ENCODE data around the gene FOXI1. TPM values are rescaled to one million over a fixed set of nuclear protein-coding genes. Genes with fewer than 3 reads are reported as not detected.
A peak's percentile ranks its signal among the peaks of the same experiment; 100 is the strongest.

Gene FOXI1
- total RNA-seq, 1 donor from 2014 or later: not detected

DNA sequence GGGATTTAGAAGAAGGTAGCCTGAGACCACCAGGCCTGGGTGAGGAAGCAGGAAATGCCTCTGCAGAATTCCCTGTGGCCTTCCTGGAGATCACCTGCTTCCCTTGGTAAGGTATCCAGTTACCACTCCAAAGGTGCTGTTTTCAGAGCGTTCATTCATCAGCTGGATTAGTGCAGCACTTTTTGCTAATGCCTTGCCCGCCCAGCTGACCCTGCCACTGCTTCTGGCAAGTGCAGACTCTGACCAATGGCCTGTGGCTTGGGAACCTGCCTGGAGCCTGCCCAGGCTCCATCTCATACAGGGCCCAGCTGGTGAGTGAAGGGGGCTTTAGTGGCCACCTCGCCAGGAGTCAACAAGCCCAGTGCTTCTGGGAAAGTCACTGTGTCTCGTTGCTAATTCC lies 48.6 kb downstream of the FOXI1 start:
- no peak for FAIRE-seq
- DNase-seq (ENCODE audit: low read depth): no peak
- Histone ChIP-seq H3K27me3 (ENCODE audit: control insufficient read depth, insufficient read depth, low read length) (no peaks in the 10 kb centered on the region), H3K4me3 (ENCODE audit: low read depth, low read length) (no peak overlapping the region), H3K36me3 (ENCODE audit: control insufficient read depth, insufficient read depth, low read length) (no peaks in the 10 kb centered on the region)
- TF ChIP-seq, protein P1, sequence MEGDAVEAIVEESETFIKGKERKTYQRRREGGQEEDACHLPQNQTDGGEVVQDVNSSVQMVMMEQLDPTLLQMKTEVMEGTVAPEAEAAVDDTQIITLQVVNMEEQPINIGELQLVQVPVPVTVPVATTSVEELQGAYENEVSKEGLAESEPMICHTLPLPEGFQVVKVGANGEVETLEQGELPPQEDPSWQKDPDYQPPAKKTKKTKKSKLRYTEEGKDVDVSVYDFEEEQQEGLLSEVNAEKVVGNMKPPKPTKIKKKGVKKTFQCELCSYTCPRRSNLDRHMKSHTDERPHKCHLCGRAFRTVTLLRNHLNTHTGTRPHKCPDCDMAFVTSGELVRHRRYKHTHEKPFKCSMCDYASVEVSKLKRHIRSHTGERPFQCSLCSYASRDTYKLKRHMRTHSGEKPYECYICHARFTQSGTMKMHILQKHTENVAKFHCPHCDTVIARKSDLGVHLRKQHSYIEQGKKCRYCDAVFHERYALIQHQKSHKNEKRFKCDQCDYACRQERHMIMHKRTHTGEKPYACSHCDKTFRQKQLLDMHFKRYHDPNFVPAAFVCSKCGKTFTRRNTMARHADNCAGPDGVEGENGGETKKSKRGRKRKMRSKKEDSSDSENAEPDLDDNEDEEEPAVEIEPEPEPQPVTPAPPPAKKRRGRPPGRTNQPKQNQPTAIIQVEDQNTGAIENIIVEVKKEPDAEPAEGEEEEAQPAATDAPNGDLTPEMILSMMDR (IDR thresholded peaks at IDR 0.05; ENCODE audit: insufficient read depth, low read length, severe bottlenecking): no peak

DNA sequence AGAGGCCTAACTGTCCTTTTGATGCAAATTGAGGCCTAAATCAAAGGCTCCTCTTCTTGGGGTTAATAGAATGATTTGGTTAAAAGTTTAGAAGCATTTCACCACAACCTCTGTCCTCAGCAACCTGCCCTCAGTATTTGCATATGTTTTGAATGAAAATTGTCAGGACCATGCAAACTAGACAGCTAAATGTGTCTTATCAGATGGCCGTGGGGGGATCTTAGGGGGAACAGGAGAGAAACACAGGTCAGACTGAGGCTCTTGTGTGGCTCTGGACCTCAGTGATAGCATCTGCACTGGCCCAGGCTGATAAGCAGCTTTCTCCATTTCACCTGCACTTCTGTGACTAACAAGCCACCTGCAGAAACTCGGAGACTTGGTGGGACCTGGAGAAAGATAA lies 49.0 kb downstream of the FOXI1 start:
- Histone ChIP-seq H3K27me3 (ENCODE audit: control insufficient read depth, insufficient read depth, low read length) (no peaks in the 10 kb centered on the region), H3K4me3 (ENCODE audit: low read depth, low read length) (no peak overlapping the region), H3K36me3 (ENCODE audit: control insufficient read depth, insufficient read depth, low read length) (no peaks in the 10 kb centered on the region)
- FAIRE-seq (no peak), DNase-seq (ENCODE audit: low read depth) (no peak)
- TF ChIP-seq, protein P1 (IDR thresholded peaks at IDR 0.05; ENCODE audit: insufficient read depth, low read length, severe bottlenecking): no peak

DNA sequence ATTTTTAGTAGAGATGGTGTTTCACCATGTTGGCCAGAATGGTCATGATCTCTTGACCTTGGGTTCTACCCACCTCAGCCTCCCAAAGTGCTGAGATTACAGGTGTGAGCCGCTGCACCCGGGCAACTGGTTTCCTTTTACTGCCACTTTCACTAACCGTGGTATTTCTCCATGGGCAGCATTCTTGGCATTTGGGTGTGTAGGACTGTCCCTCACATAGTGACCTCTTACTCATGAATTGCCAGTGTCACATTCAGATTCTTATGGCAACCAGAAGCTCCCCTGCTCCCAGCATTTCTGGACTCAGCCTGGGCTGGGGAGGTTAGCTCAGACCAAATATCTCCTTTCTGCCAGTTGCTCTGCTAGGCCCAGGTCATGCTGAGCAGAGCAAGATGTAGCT lies 50.1 kb downstream of the FOXI1 start:
- TF ChIP-seq, protein P1 (IDR thresholded peaks at IDR 0.05; ENCODE audit: insufficient read depth, low read length, severe bottlenecking): no peak
- no peak for FAIRE-seq
- Histone ChIP-seq H3K36me3 (ENCODE audit: control insufficient read depth, insufficient read depth, low read length) (no peaks in the 10 kb centered on the region), H3K27me3 (ENCODE audit: control insufficient read depth, insufficient read depth, low read length) (no peaks in the 10 kb centered on the region), H3K4me3 (ENCODE audit: low read depth, low read length) (no peak overlapping the region)
- no peak for DNase-seq (ENCODE audit: low read depth)

DNA sequence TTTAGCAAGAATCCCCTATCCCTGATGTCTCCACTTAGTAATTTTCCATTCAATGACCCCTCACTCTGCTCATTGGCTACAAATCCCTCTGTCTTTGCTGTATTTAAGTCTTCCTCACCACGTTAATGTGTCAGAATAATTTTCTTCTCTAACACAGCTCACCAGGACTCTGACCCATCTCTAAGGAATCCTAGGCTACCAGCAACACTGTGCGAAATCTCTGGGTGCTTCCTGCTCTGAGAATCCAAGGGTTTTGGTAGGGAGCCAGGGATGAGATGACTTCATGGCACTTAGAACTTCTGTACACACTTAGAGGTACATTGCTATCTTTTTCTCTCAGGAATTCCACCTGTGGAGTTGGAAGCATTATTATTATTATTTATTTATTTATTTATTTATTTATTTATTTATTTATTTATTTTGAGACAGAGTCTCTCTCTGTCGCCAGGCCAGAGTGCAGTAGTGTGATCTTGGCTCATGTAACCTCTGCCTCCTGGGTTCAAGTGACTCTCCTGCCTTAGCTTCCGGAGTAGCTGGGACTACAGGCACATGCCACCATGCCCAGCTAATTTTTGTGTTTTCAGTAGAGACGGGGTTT lies 53.5 kb downstream of the FOXI1 start:
- H3K36me3 ChIP-seq (ENCODE audit: control insufficient read depth, insufficient read depth, low read length): no peaks in the 10 kb centered on the region
- FAIRE-seq (no peak), DNase-seq (ENCODE audit: low read depth) (peak; percentile 47)
- TF ChIP-seq, protein P1 (IDR thresholded peaks at IDR 0.05; ENCODE audit: insufficient read depth, low read length, severe bottlenecking): no peak
- H3K4me3 ChIP-seq (ENCODE audit: low read depth, low read length): no peak overlapping the region
- H3K27me3 ChIP-seq (ENCODE audit: control insufficient read depth, insufficient read depth, low read length): no peaks in the 10 kb centered on the region

Other genes with a start within 250 kb of the FOXI1 start
- 0.53 TPM in 1 of 2 replicates, not detected in the other for gene INSYN2B, start 125.4 kb upstream of the FOXI1 start, total RNA-seq
- gene C5orf58, start 127.1 kb downstream of the FOXI1 start, total RNA-seq: not detected in 2 replicates
- not detected in 2 replicates for gene LCP2, start 191.9 kb downstream of the FOXI1 start, total RNA-seq